ENCODE data around the gene DAG1. TPM values are rescaled to one million over a fixed set of nuclear protein-coding genes. Genes with fewer than 3 reads are reported as not detected.

Gene DAG1
- total RNA-seq, 5 donors from 2014 or later (not counting 1 experiment from before 2014, with no cell fraction given), result 16.5 to 19.4 (median 18.1) TPM

DNA sequence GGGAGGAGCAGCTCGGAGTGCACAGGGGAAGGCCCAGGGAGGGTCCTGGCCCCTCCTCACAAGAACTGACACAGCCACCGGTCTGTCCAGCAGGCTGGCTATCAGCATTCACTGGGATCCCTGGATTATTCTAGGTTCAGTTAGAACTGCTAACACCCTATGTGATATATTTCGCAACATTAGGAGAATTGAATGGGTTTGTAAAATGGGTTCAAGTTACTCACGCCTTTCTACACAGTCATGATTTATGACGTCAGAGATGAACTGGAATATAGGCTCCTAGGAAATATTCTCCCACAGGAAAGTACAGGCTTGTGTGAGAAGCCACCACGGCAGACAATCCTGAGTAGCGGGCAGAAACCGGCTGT lies 83.2 kb downstream of the DAG1 start:
- CTCF ChIA-PET, result interaction anchor here in 1 of 2 donors (0.5 kb wide), 2 partner anchors 119 to 888 kb away, joined by 3 to 4 read pairs; no protein-coding TSS in a partner anchor
- Mint-ChIP-seq H3K4me3 (peak overlapping the region; percentile 81 to 89 (median 82)), H3K36me3 (no peaks in the 10 kb centered on the region), H3K9me3 (no peaks in the 10 kb centered on the region), H3K27ac (no peak overlapping the region), H3K4me1 (peaks cover 17 to 29% (median 18%) of the 10 kb centered on the region in 3 donors), H3K27me3 (peaks cover 27 to 60% of the 10 kb centered on the region in 2 donors)
- Histone ChIP-seq H3K4me3 (ENCODE audit: control insufficient read depth in 1 of 2, extremely low read depth in 1 of 2, low read length in 1 of 2) (no peak overlapping the region), H3K36me3 (ENCODE audit: control insufficient read depth in 2 of 2, extremely low read depth in 1 of 2, insufficient read depth in 1 of 2, low read length in 1 of 2) (no peaks in the 10 kb centered on the region), H3K27me3 (replicated peaks in 1 of 2; ENCODE audit: control insufficient read depth in 2 of 2, extremely low read depth in 1 of 2, insufficient read depth in 2 of 2, low read length in 1 of 2) (peaks cover 13 to 59% of the 10 kb centered on the region in 2 experiments), H3K9me3 (no peaks in the 10 kb centered on the region), H3K27ac (ENCODE audit: low read length) (no peak overlapping the region), H3K4me1 (ENCODE audit: control insufficient read depth in 1 of 2, extremely low read depth in 1 of 2, insufficient read depth in 2 of 2, low read length in 2 of 2) (peaks cover 9 to 26% of the 10 kb centered on the region in 2 experiments)
- 80% methylated on average over 2 of the region's 8 CpGs for WGBS (ENCODE audit: insufficient coverage)
- ATAC-seq (replicated peaks in 1 of 4) (no peak), DNase-seq (no peak)
- POLR2A ChIA-PET, result no interaction called here

DNA sequence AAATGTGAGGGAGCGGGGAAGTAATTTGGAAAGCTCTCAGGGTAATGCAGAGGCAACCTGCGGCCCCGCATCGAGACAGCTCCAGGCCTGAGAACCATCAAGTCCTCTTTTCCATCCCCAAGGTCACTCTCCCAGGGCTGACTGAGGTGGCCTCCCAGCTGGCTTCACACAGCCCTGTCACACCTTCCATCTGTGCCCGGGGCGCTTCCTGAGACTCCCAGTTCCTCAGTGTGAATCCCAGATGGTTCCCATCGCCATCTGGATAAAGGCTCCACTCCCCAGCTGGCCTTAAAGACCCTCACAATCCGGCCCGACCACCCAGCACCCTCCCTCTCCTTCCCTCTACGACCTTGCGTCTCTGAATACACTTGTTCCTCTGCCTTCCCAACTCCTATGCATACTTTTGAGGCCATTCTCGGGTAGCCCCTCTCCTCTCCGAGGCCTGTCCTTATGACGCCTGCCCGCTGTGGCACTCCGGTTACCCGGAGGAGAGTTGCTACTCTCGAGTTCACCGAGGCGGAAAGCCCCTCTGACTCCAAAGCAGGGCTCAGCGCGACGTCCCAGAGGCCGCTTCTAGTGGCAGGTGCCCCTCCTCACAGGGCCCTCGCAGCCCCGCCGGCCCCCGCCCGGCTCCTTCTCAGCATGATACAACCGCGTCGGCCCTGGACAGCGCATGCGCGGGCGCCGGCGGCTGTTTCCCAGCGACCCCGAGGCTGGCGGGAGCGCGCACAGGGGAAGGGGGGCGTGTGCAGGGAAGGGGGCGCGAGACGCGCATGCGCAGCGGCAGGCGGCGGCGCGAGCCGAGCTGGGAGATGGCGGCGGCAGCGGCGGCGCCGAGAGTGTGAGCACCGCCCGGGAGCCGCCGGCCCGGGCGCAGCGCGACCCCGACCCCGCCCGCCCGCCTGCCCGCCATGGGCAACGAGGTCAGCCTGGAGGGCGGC lies 83.9 kb downstream of the DAG1 start, which contains the start of gene BSN:
Gene BSN (plus strand): TSS at position 786 of the 941 bp plus-strand sequence. CDS start 126 bp downstream, at position 912.
- H3K9me3 ChIP-seq, result no peaks in the 10 kb centered on the region
- Mint-ChIP-seq H3K9me3 (no peaks in the 10 kb centered on the region), H3K36me3 (no peaks in the 10 kb centered on the region), H3K27me3 (peaks cover 27 to 58% of the 10 kb centered on the region in 2 donors), H3K4me3 (peak within 1 kb of the TSS; percentile 81 to 89 (median 82)), H3K27ac (peak within 1 kb of the TSS in 1 of 2 donors; percentile 59), H3K4me1 (peaks cover 17 to 29% (median 18%) of the 10 kb centered on the region in 3 donors)
- ATAC-seq (replicated peaks in 1 of 4) (peak; percentile 87 to 91 (median 88)), DNase-seq (peak; percentile 63 to 93 (median 83))
- ChIA-PET POLR2A (no interaction called here), CTCF (interaction anchor here (0.5 to 1.8 kb wide), 2 partner anchors 14 to 118 kb away, joined by 4 to 8 read pairs; no protein-coding TSS in a partner anchor)
- no peaks in the 10 kb centered on the region for H3K36me3 ChIP-seq (ENCODE audit: control insufficient read depth in 2 of 2, extremely low read depth in 1 of 2, insufficient read depth in 1 of 2, low read length in 1 of 2)
- H3K4me3 ChIP-seq (ENCODE audit: control insufficient read depth in 1 of 2, extremely low read depth in 1 of 2, low read length in 1 of 2), result peak within 1 kb of the TSS; percentile 59 to 89
- peaks cover 13 to 53% of the 10 kb centered on the region in 2 experiments for H3K27me3 ChIP-seq (replicated peaks in 1 of 2; ENCODE audit: control insufficient read depth in 2 of 2, extremely low read depth in 1 of 2, insufficient read depth in 2 of 2, low read length in 1 of 2)
- no peak within 1 kb of the TSS for H3K27ac ChIP-seq (ENCODE audit: low read length)
- H3K4me1 ChIP-seq (ENCODE audit: control insufficient read depth in 1 of 2, extremely low read depth in 1 of 2, insufficient read depth in 2 of 2, low read length in 2 of 2), result peaks cover 9 to 26% of the 10 kb centered on the region in 2 experiments
- 5% methylated on average over 70 of the region's 76 CpGs for WGBS (ENCODE audit: insufficient coverage)

DNA sequence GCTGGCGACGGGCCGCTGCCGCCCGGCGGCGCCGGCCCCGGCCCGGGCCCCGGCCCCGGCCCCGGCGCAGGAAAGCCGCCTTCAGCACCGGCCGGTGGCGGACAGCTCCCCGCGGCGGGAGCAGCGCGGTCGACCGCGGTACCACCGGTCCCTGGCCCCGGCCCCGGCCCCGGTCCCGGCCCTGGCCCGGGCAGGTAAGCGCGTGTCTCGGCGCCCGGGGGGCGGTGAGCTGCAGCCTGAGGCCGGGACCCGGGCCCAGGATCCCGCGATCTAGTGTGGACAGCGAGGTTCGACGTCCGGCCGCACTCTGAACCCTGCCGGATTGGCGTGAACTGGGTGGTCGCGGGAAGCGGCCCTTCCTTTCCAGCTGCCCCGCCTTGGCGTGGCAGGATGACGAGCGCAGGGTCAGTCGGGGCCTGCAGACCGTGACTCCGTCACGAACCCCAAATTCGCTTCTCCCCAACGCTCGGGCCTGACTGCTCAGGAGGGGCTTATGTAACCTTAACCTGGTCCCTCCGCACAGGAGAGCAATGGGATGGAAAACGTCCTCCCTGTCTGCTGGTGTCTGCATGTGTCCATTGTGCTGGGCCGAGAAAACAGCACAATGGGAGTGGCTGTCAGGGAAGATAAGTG lies 84.7 kb downstream of the DAG1 start:
- Histone ChIP-seq H3K9me3 (no peaks in the 10 kb centered on the region), H3K4me1 (ENCODE audit: control insufficient read depth in 1 of 2, extremely low read depth in 1 of 2, insufficient read depth in 2 of 2, low read length in 2 of 2) (peaks cover 9 to 26% of the 10 kb centered on the region in 2 experiments), H3K27me3 (replicated peaks in 1 of 2; ENCODE audit: control insufficient read depth in 2 of 2, extremely low read depth in 1 of 2, insufficient read depth in 2 of 2, low read length in 1 of 2) (peaks cover 13 to 47% of the 10 kb centered on the region in 2 experiments), H3K27ac (ENCODE audit: low read length) (no peak overlapping the region), H3K4me3 (ENCODE audit: control insufficient read depth in 1 of 2, extremely low read depth in 1 of 2, low read length in 1 of 2) (peak overlapping the region; percentile 14 to 58), H3K36me3 (ENCODE audit: control insufficient read depth in 2 of 2, extremely low read depth in 1 of 2, insufficient read depth in 1 of 2, low read length in 1 of 2) (no peaks in the 10 kb centered on the region)
- H3K4me1 Mint-ChIP-seq, result peaks cover 17 to 29% (median 18%) of the 10 kb centered on the region in 3 donors
- H3K9me3 Mint-ChIP-seq, result peaks cover 0 to 6% (median 6%) of the 10 kb centered on the region in 3 donors
- H3K27ac Mint-ChIP-seq, result no peak overlapping the region
- peak overlapping the region; percentile 61 to 89 (median 70) for H3K4me3 Mint-ChIP-seq
- ATAC-seq (replicated peaks in 1 of 4) (peak; percentile 76 to 83 (median 80)), DNase-seq (peak in 14 of 35 experiments; percentile 7 to 74 (median 37))
- POLR2A ChIA-PET, result no interaction called here
- 3% methylated on average over 66 of the region's 66 CpGs for WGBS (ENCODE audit: insufficient coverage)
- H3K27me3 Mint-ChIP-seq, result peaks cover 34 to 62% of the 10 kb centered on the region in 2 donors
- H3K36me3 Mint-ChIP-seq, result no peaks in the 10 kb centered on the region
- CTCF ChIA-PET, result interaction anchor here in 1 of 2 donors (1.8 kb wide), 1 partner anchor 15 kb away, joined by 8 read pairs; no protein-coding TSS in a partner anchor

DNA sequence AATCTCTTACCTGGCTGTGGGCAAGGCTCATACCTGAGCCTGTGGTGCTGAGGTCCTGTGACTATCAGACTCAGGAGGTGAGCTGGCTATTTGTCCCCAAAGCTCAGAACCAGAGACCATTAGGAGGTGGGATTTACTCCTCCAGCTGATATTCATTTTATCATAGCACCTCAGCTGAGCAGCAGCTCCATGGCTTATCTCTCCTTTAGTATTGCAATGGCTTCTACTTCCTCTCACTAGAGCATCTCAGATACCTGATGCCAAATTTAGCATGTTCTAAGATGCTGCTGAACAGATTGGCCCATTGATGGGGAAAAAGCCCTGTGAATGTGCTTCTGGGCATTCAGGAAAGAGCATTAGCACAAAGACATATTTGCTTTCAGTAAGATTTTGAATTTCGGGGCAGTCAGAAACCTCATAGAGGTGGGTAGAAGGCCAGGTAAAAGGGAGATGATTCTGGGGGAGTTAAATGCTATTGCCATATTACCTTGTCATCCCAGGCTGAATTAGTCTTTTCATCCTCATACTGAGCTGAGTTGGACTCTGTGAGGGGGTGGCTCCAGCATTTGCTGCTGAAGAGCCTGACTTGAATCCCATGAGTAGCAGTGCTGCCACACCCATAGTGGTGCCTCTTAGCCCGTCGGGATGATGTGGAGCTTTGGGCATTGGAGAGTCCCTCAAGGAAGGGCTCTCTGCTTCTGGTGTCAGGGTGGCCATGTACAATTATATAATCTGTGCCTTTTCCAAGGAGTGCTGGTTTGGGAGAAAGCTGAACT lies 86.6 kb downstream of the DAG1 start:
- no peak for ATAC-seq (replicated peaks in 1 of 4)
- H3K4me3 ChIP-seq (ENCODE audit: control insufficient read depth in 1 of 2, extremely low read depth in 1 of 2, low read length in 1 of 2), result no peak overlapping the region
- no peak for DNase-seq
- peaks cover 36 to 64% of the 10 kb centered on the region in 2 donors for H3K27me3 Mint-ChIP-seq
- H3K27ac Mint-ChIP-seq, result no peak overlapping the region
- peaks cover 9 to 26% of the 10 kb centered on the region in 2 experiments for H3K4me1 ChIP-seq (ENCODE audit: control insufficient read depth in 1 of 2, extremely low read depth in 1 of 2, insufficient read depth in 2 of 2, low read length in 2 of 2)
- no peaks in the 10 kb centered on the region for H3K36me3 ChIP-seq (ENCODE audit: control insufficient read depth in 2 of 2, extremely low read depth in 1 of 2, insufficient read depth in 1 of 2, low read length in 1 of 2)
- ChIA-PET CTCF (interaction anchor here (0.5 to 0.6 kb wide), 3 partner anchors 8 to 115 kb away, joined by 3 to 7 read pairs (median 4); no protein-coding TSS in a partner anchor), POLR2A (no interaction called here)
- no peaks in the 10 kb centered on the region for H3K9me3 ChIP-seq
- no peaks in the 10 kb centered on the region for H3K36me3 Mint-ChIP-seq
- H3K27me3 ChIP-seq (replicated peaks in 1 of 2; ENCODE audit: control insufficient read depth in 2 of 2, extremely low read depth in 1 of 2, insufficient read depth in 2 of 2, low read length in 1 of 2), result peaks cover 13 to 55% of the 10 kb centered on the region in 2 experiments
- no peak overlapping the region for H3K4me3 Mint-ChIP-seq
- H3K4me1 Mint-ChIP-seq, result peaks cover 14 to 25% (median 17%) of the 10 kb centered on the region in 3 donors
- 100% methylated on average over 1 of the region's 3 CpGs for WGBS (ENCODE audit: insufficient coverage)
- peaks cover 0 to 6% (median 6%) of the 10 kb centered on the region in 3 donors for H3K9me3 Mint-ChIP-seq
- no peak overlapping the region for H3K27ac ChIP-seq (ENCODE audit: low read length)

DNA sequence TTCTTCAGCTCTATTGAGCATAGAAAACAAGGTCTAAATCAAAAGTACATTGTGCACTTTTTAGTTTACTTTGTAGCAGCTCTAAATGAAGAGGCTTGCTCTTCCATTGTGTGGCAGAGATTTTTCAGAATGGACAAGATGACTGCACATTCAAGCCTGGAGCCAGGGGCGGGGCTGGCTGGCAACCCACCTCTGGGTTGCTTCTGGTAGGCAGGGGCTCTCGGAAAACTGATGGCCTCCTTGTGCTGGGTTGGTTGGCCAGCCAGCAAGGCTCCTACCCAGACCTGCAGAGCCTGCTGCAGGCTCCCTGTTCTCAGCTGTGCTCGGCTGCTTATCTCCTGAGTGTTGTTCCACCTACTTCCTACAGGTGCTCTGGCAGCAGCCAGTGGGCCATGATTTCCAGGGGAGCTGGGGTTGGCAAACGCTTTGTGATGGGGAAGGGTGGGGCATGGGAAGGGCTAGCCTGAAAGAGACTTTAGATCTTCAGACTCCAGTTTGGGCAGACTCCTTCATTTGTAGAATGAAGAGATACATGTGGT lies 93.0 kb downstream of the DAG1 start:
- POLR2A ChIA-PET, result no interaction called here
- Mint-ChIP-seq H3K27me3 (peaks cover 31 to 34% of the 10 kb centered on the region in 2 donors), H3K36me3 (no peaks in the 10 kb centered on the region), H3K9me3 (peaks cover 0 to 6% (median 6%) of the 10 kb centered on the region in 3 donors), H3K4me1 (no peaks in the 10 kb centered on the region), H3K27ac (no peak overlapping the region), H3K4me3 (no peak overlapping the region)
- DNase-seq (no peak), ATAC-seq (replicated peaks in 1 of 4) (no peak)
- Histone ChIP-seq H3K4me3 (ENCODE audit: control insufficient read depth in 1 of 2, extremely low read depth in 1 of 2, low read length in 1 of 2) (no peak overlapping the region), H3K27ac (ENCODE audit: low read length) (no peak overlapping the region), H3K4me1 (ENCODE audit: control insufficient read depth in 1 of 2, extremely low read depth in 1 of 2, insufficient read depth in 2 of 2, low read length in 2 of 2) (no peaks in the 10 kb centered on the region), H3K9me3 (no peaks in the 10 kb centered on the region), H3K36me3 (ENCODE audit: control insufficient read depth in 2 of 2, extremely low read depth in 1 of 2, insufficient read depth in 1 of 2, low read length in 1 of 2) (no peaks in the 10 kb centered on the region), H3K27me3 (replicated peaks in 1 of 2; ENCODE audit: control insufficient read depth in 2 of 2, extremely low read depth in 1 of 2, insufficient read depth in 2 of 2, low read length in 1 of 2) (peaks cover 0 to 26% of the 10 kb centered on the region in 2 experiments)
- CTCF ChIA-PET, result interaction anchor here in 1 of 2 donors (0.6 kb wide), 1 partner anchor 55 kb away, joined by 5 read pairs; no protein-coding TSS in a partner anchor
- 75% methylated on average over 3 of the region's 4 CpGs for WGBS (ENCODE audit: insufficient coverage)
